Amygdala (tissue), 56 donors: Measurements from ENCODE around the gene VTA1.
"Not testable (repeated sequence)": the region's sequence is repeated elsewhere in the genome, so short reads cannot be mapped to it uniquely, and the experiment has no call there.

ENCODE experiments used
- DNase-seq, 56 donors: peaks; one replicate each; lab custom pipeline; 2025; lab: John Stamatoyannopoulos, UW

The VTA1 gene

GRCh38 chr6:142222022-142222421, 75.0 kb downstream of the VTA1 start:
- DNase-seq: no peak

GRCh38 chr6:142223938-142224337, 76.9 kb downstream of the VTA1 start:
- DNase-seq: no peak

- DNase-seq: peak in 1 of 56 donors; percentile 9
Observed at GRCh38 chr6:142225115-142225514, 78.1 kb downstream of the VTA1 start.

DNA sequence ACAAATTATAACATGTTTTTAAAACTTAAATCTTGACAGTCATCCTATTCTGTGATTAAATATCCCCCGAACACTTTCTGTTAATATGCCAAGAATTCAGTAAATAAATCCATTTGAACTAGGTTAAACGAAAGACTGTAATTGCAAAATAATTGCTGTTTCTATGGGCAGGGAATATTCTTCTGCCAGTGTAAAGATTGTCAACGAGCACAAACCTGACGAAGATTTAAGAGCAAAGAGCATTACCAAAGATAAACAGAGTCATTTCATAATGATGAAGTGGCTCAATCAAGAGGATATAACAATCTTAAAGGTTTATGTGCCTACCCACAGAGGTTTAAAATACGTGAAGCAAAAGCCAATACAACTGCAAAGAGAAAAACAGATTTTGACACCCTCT, 78.5 kb downstream of the VTA1 start:
- DNase-seq: no peak

DNA sequence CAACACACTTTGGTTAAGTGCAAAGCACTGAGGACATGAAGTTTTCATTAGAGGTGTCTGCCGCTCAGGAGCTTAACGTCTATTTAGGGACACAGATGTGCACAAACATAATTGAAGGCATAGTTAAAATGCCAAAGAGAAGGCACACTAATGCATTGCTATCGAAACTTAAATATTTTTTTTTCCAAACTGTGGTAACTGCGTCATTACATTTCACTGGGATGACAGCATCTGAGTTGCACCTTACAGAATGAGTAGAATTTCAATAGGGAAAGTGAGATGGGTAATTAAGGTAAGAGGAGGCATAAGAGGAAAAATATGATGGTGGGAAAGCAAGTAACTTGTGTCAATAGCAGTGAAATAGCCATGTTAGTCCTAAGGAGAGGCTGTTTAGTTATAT, 79.7 kb downstream of the VTA1 start:
- no peak for DNase-seq

GRCh38 chr6:142229518-142230270, 82.6 kb downstream of the VTA1 start:
- DNase-seq: not testable (repeated sequence)

- peak in 1 of 56 donors; percentile 3 for DNase-seq
Observed at GRCh38 chr6:142232206-142233044, 85.4 kb downstream of the VTA1 start.

- DNase-seq: no peak
Observed at GRCh38 chr6:142233945-142234682, 87.1 kb downstream of the VTA1 start.

DNA sequence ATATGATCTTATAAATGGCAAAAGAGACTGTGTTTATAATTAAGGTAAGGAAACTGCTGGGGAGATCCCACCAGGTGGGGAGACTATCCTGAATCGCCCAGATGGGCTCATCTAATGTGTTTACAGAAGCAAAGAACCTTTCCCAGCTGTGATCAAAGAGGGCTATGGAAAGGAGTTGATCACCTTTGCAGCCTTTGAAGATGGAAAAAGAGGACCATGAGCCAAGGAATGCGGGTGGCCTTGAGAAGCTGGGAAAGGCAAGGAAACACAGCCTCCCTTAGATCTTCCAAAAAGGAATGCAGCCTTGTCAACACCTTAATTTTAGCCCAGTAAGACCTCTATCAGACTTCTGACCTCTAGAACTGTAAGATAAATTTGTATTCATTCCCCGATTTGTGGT, 88.2 kb downstream of the VTA1 start:
- no peak for DNase-seq

- no peak for DNase-seq
Observed at GRCh38 chr6:142235791-142236190, 88.7 kb downstream of the VTA1 start.

- DNase-seq: no peak
Observed at GRCh38 chr6:142236691-142237090, 89.6 kb downstream of the VTA1 start.

- DNase-seq: no peak
Observed at GRCh38 chr6:142238881-142239280, 91.8 kb downstream of the VTA1 start.

DNA sequence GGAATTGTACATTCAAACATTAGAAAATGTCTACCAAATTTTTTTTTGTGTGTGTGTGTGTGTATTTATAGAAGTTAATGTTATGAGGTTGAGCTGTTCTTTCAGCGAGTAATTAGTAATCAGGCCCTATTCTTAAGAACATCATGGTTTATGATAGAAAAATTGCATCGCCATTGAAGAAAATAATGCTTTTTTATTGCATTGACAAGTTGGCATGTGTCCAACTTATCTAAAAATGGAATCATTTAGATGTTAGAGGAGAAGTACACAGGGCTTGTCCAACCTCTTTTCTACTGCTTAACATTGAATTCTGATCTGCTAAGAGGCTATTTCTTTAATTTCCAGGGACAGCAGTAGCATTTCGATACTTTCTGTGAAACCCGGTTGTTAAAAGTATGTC, 93.1 kb downstream of the VTA1 start:
- DNase-seq: no peak

- no peak for DNase-seq
Observed at GRCh38 chr6:142241061-142241460, 94.0 kb downstream of the VTA1 start.

DNA sequence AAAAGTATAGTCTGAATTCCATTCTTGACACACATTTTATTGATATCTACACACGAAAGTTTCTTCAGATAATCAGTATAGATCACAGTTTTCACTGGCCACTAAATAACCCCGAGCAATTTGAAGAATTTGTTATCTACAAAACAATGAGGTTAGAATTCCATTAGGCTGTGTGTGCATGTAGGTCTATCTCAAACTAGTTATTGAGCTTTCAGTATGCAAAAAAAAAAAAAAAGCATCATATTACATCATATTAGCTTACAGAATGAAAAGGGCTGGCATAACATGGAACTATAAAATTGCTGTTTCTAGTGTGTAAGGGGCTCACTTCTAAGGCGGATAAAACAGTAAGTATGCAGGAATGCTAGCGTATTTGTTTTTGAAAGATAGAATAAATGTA, 95.2 kb downstream of the VTA1 start:
- DNase-seq: no peak

GRCh38 chr6:142246960-142247359, 99.9 kb downstream of the VTA1 start:
- no peak for DNase-seq

DNA sequence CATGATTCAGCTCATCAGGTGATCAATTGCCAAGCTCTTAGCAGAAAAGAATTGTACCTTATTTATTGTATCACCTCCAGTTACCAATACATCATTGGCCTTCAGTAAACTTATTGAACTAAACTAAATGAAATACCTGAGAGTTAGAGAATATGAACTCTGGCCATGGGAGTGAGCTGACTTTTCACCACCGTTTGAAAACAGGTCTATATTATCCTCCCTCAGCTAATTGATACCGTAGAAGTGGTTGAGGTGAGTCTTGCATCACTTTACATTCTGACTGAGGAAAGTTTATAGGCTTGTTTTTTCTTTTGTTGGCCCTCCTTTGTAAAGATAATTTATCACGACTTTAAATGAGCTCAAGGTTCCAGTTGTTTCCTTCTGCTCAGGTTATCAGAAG, 102.2 kb downstream of the VTA1 start:
- DNase-seq: no peak

DNA sequence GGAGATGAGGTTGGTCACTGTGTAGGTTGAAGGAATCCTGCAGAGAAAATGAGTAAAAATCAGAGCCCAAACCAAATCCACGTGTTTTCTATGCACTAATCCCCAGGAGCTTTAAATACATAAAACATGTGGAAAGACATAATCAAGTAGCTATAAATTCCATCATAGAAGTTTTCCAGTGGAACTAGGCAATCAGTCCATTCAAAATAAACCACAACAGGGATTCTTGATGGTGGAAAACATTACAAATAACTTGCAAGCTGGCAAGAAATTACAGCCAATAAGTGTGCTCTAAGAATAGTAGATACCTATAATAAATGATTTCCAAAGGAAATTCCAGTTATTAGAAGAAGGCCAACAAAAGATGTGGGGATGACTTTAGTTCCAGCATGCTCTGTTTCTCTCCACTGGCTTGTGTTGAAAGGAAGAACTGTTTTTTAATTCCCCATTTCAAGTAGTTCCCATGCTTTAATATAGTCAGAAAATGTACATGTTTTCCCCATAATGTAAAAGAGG, 104.9 kb downstream of the VTA1 start:
- DNase-seq: no peak

DNA sequence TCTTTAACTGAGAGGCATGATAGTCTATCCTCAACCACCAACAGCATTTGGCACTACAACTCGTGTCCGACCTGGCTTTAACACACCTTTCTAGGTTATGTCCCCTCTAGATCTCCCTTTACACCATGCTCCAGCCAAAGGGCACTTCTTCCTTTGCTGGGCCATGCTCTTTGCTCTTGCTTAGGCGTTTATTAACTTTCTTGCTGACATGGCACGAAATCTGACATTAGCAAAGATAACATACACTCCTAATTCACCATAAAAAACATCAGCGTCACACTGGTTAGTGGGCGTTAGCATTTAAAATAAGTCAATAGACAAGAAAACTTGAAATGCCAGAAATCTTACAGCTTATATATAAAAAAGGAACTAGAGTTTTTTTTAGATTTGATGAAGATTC, 107.5 kb downstream of the VTA1 start:
- no peak for DNase-seq

DNA sequence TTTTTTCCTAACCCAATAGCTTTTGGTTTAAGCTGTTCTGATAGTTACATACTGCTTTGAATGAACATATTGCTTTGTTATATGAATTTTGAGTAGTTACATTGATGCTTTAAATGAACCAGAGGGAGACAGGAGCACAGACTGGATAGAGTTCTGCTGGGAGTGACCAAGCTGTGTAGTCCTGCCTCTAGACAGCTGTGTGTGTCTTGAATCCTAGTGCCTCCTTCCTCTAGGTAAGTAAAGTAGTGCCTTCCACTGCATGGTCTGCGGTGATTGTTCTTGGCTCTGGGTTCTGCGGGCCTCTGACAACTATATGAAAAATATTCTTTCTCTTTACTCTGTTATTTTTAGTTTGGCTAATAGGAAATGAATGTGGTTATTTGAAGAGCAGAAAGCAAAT, 108.7 kb downstream of the VTA1 start:
- no peak for DNase-seq

DNA sequence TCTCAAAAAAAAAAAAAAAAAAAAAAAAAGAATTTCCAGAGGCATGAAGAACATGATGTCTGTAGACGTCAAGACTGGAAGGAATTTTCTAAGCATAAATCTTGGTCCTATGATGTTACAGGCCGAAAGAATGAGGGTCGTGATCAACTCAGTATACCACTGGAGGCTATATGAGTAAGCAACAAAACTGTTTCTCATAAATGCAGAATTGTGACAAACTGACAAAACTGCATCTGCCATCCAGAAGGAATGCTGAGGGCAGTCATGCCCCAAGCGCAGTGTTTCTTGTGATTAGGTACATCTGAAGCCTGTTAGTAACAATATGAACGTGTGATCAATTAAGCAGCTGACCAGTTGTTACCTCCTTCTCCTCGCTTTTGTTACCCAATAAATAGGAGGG, 111.2 kb downstream of the VTA1 start:
- DNase-seq: no peak
